ENCODE data around the gene NEDD4.
"Not testable (repeated sequence)": the region's sequence is repeated elsewhere in the genome, so short reads cannot be mapped to it uniquely, and the experiment has no call there.

NEDD4 gene

GRCh38 chr15:55977231-55977630 lies 16.2 kb downstream of the NEDD4 start:
- Histone ChIP-seq H3K4me1 (ENCODE audit: control insufficient read depth, insufficient read depth, low read length) (no peaks in the 10 kb centered on the region), H3K4me3 (ENCODE audit: low read length) (no peak overlapping the region), H3K9me3 (ENCODE audit: control insufficient read depth, low read length) (no peaks in the 10 kb centered on the region), H3K27me3 (ENCODE audit: control insufficient read depth, insufficient read depth, low read length) (no peaks in the 10 kb centered on the region), H3K9ac (ENCODE audit: low read length) (no peak overlapping the region), H3K36me3 (ENCODE audit: control insufficient read depth, insufficient read depth, low read length) (no peaks in the 10 kb centered on the region)

GRCh38 chr15:55970286-55970685 lies 23.1 kb downstream of the NEDD4 start:
- H3K4me1 ChIP-seq (ENCODE audit: control insufficient read depth, insufficient read depth, low read length) = no peaks in the 10 kb centered on the region
- no peaks in the 10 kb centered on the region for H3K9me3 ChIP-seq (ENCODE audit: control insufficient read depth, low read length)
- no peak overlapping the region for H3K4me3 ChIP-seq (ENCODE audit: low read length)
- H3K36me3 ChIP-seq (ENCODE audit: control insufficient read depth, insufficient read depth, low read length) = no peaks in the 10 kb centered on the region
- no peaks in the 10 kb centered on the region for H3K27me3 ChIP-seq (ENCODE audit: control insufficient read depth, insufficient read depth, low read length)
- no peak overlapping the region for H3K9ac ChIP-seq (ENCODE audit: low read length)

DNA sequence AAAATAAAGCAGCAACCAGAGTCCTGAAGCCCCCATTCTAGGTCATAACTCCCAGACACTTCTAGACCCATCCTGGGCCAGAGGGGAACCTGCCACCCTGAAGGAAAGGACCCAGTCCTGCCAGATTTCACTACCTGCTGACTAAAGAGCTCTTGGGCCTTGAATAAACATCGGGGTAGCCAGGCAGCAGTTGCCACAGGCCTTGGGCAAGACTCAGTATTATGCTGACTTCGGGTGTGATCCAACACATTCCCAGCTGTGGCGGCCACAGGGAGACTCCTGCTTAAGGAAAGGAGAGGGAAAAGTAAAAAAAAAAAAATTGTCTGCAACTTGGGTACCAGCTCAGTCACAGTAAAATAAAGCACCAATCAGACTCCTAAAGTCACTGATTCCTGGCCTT lies 23.8 kb downstream of the NEDD4 start:
- Histone ChIP-seq H3K9ac (ENCODE audit: low read length) (no peak overlapping the region), H3K36me3 (ENCODE audit: control insufficient read depth, insufficient read depth, low read length) (no peaks in the 10 kb centered on the region), H3K4me3 (ENCODE audit: low read length) (no peak overlapping the region), H3K27me3 (ENCODE audit: control insufficient read depth, insufficient read depth, low read length) (no peaks in the 10 kb centered on the region), H3K9me3 (ENCODE audit: control insufficient read depth, low read length) (no peaks in the 10 kb centered on the region), H3K4me1 (ENCODE audit: control insufficient read depth, insufficient read depth, low read length) (no peaks in the 10 kb centered on the region)

DNA sequence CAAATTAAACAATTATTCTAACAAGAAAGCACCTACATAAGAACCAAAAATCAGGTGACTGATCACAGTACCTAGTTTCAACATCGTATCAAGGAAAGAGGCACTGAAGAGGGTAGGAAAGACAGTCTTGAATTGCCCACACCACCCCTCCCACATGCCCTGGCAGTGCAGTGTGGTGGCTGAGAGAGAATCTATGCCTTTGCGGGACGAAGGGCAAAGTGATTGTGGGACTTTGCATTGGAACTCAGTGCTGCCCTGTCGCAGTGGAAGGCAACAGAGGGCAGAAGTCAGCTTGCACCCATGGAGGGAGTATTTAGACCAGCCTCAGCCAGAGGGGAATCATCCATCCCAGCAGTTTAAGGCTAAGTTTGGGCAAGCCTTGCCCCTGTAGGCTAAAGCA lies 24.5 kb downstream of the NEDD4 start:
- no peaks in the 10 kb centered on the region for H3K27me3 ChIP-seq (ENCODE audit: control insufficient read depth, insufficient read depth, low read length)
- no peak overlapping the region for H3K9ac ChIP-seq (ENCODE audit: low read length)
- H3K36me3 ChIP-seq (ENCODE audit: control insufficient read depth, insufficient read depth, low read length) = no peaks in the 10 kb centered on the region
- no peak overlapping the region for H3K4me3 ChIP-seq (ENCODE audit: low read length)
- H3K9me3 ChIP-seq (ENCODE audit: control insufficient read depth, low read length) = no peaks in the 10 kb centered on the region
- H3K4me1 ChIP-seq (ENCODE audit: control insufficient read depth, insufficient read depth, low read length) = no peaks in the 10 kb centered on the region

GRCh38 chr15:55965091-55965490 lies 28.3 kb downstream of the NEDD4 start:
- Histone ChIP-seq H3K27me3 (ENCODE audit: control insufficient read depth, insufficient read depth, low read length) (no peaks in the 10 kb centered on the region), H3K36me3 (ENCODE audit: control insufficient read depth, insufficient read depth, low read length) (no peaks in the 10 kb centered on the region), H3K9me3 (ENCODE audit: control insufficient read depth, low read length) (no peaks in the 10 kb centered on the region), H3K4me1 (ENCODE audit: control insufficient read depth, insufficient read depth, low read length) (no peaks in the 10 kb centered on the region), H3K9ac (ENCODE audit: low read length) (no peak overlapping the region), H3K4me3 (ENCODE audit: low read length) (no peak overlapping the region)

DNA sequence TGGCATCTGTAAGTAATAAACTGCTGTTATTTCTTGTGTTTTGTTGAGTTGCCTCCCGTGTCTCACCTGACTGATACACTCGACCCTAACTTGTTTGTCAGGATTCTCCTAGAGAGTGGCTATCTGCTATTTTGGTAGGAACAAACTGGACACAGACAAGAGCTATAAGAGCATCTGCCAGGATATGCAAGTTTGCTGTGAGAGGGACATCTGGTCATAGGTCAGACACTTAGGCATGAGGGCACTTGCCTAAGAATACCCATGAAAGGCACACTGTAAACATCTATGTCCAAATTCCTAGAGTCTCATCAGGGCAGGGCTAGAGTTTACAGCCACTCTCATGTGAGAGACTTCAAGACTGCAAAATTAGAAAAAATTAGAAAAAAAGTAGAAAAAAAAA lies 32.5 kb downstream of the NEDD4 start:
- Histone ChIP-seq H3K9ac (ENCODE audit: low read length) (no peak overlapping the region), H3K4me1 (ENCODE audit: control insufficient read depth, insufficient read depth, low read length) (no peaks in the 10 kb centered on the region), H3K9me3 (ENCODE audit: control insufficient read depth, low read length) (no peaks in the 10 kb centered on the region), H3K27me3 (ENCODE audit: control insufficient read depth, insufficient read depth, low read length) (no peaks in the 10 kb centered on the region), H3K36me3 (ENCODE audit: control insufficient read depth, insufficient read depth, low read length) (no peaks in the 10 kb centered on the region), H3K4me3 (ENCODE audit: low read length) (no peak overlapping the region)

DNA sequence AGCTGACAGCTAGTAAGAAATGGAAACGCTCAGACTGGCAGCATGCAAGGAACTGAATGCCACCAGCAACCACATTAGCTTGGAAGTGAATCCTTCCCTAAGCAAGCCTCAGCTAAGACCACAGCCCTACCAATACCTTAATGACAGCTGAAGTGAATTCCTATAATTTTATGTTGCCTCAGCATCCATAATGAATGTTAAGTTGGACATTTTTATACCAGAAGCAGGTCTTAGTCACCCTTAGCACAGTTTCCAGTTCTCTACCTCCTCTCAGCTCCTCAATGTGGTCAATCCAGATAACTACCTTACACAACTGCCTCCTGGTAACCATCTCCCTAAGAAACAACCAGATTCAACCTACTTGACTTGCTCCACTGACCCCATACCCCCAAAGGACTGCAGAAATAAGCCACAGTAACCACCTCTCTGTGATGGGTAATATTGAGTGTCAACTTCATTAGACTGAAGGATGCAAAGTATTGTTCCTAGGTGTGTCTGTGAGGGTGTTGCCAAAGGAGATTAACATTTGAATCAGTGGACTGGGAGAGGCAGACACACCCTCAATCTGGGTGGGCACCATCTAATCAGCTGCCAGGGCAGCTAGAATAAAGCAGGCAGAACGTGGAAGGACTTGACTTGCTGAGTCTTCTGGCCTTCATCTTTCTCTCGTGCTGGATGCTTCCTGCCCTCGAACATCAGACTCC lies 33.5 kb downstream of the NEDD4 start:
- Histone ChIP-seq H3K4me1 (ENCODE audit: control insufficient read depth, insufficient read depth, low read length) (no peaks in the 10 kb centered on the region), H3K36me3 (ENCODE audit: control insufficient read depth, insufficient read depth, low read length) (no peaks in the 10 kb centered on the region), H3K27me3 (ENCODE audit: control insufficient read depth, insufficient read depth, low read length) (no peaks in the 10 kb centered on the region), H3K9ac (ENCODE audit: low read length) (no peak overlapping the region), H3K9me3 (ENCODE audit: control insufficient read depth, low read length) (no peaks in the 10 kb centered on the region), H3K4me3 (ENCODE audit: low read length) (no peak overlapping the region)

- Histone ChIP-seq H3K9ac (ENCODE audit: low read length) (no peak overlapping the region), H3K4me3 (ENCODE audit: low read length) (no peak overlapping the region), H3K9me3 (ENCODE audit: control insufficient read depth, low read length) (no peaks in the 10 kb centered on the region)
Measured at GRCh38 chr15:55958349-55958748, 35.1 kb downstream of the NEDD4 start.

GRCh38 chr15:55954862-55955605 lies 38.4 kb downstream of the NEDD4 start:
- Histone ChIP-seq H3K36me3 (ENCODE audit: control insufficient read depth, insufficient read depth, low read length) (no peaks in the 10 kb centered on the region), H3K9me3 (ENCODE audit: control insufficient read depth, low read length) (no peaks in the 10 kb centered on the region), H3K4me3 (ENCODE audit: low read length) (no peak overlapping the region), H3K4me1 (ENCODE audit: control insufficient read depth, insufficient read depth, low read length) (no peaks in the 10 kb centered on the region), H3K9ac (ENCODE audit: low read length) (no peak overlapping the region), H3K27me3 (ENCODE audit: control insufficient read depth, insufficient read depth, low read length) (no peaks in the 10 kb centered on the region)

More at GRCh38 chr15:55958349-55958748, 35.1 kb downstream of the NEDD4 start:
- H3K4me1 ChIP-seq (ENCODE audit: control insufficient read depth, insufficient read depth, low read length) = no peaks in the 10 kb centered on the region
- no peaks in the 10 kb centered on the region for H3K36me3 ChIP-seq (ENCODE audit: control insufficient read depth, insufficient read depth, low read length)
- no peaks in the 10 kb centered on the region for H3K27me3 ChIP-seq (ENCODE audit: control insufficient read depth, insufficient read depth, low read length)

DNA sequence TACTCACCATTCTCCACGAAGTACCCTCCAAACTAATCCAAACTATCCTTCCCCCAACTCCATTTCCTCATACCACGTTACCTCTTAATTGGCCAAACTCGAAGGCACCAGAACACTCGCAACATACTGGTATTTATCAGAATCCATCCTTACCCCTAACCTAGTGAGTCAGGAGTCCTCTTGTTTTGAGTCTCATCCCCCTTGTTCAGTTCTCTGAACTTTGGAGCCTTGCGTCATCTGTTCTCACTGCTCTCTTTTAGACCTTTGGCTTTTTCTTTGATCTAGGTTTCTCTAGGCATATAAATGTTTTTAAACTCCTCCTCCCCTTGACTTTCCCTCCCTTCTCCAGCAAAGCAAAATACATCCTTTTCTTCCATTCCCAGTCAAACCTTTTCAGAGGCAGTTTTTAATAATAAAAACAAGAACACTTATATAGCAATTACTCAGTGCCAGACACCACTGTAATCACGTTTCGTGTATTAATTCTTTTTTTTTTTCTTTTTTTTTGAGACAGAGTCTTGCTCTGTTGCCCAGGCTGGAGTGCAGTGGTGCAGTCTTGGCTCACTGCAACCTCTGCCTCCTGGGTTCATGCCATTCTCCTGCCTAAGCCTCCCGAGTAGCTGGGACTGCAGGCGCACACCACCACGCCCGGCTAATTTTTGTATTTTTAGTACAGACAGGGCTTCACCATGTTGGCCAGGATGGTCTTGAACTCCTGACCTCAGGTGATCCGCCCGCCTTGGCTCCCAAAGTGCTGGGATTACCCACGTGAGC lies 40.7 kb downstream of the NEDD4 start:
- not testable (repeated sequence) for H3K9me3 ChIP-seq (ENCODE audit: control insufficient read depth, low read length); H3K4me1 ChIP-seq (ENCODE audit: control insufficient read depth, insufficient read depth, low read length); H3K9ac ChIP-seq (ENCODE audit: low read length); H3K27me3 ChIP-seq (ENCODE audit: control insufficient read depth, insufficient read depth, low read length); H3K4me3 ChIP-seq (ENCODE audit: low read length); H3K36me3 ChIP-seq (ENCODE audit: control insufficient read depth, insufficient read depth, low read length)

- H3K36me3 ChIP-seq (ENCODE audit: control insufficient read depth, insufficient read depth, low read length); H3K4me3 ChIP-seq (ENCODE audit: low read length): not testable (repeated sequence)
Measured at GRCh38 chr15:55944606-55945005, 48.8 kb downstream of the NEDD4 start.

DNA sequence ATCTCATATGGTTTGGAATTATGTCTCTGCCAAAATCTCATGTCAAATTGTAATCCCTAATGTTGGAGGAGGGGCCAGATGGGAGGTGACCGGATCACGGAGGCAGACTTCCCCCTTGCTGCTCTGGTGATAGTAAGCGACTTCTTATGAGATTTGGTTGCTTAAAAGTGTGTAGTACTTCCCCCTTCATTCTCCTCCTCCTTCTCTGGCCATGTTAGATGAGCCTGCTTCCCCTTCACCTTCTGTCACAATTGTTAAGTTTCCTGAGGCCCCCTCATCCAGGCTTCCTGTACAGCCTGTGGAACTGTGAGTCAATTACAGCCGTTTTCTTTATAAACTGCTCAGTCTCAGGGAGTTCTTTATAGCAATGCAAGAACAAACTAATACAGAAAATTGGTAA lies 51.1 kb downstream of the NEDD4 start:
- no peaks in the 10 kb centered on the region for H3K4me1 ChIP-seq (ENCODE audit: control insufficient read depth, insufficient read depth, low read length)
- H3K9me3 ChIP-seq (ENCODE audit: control insufficient read depth, low read length) = no peaks in the 10 kb centered on the region
- H3K27me3 ChIP-seq (ENCODE audit: control insufficient read depth, insufficient read depth, low read length) = no peaks in the 10 kb centered on the region
- H3K9ac ChIP-seq (ENCODE audit: low read length) = no peak overlapping the region
- no peaks in the 10 kb centered on the region for H3K36me3 ChIP-seq (ENCODE audit: control insufficient read depth, insufficient read depth, low read length)
- no peak overlapping the region for H3K4me3 ChIP-seq (ENCODE audit: low read length)

More at GRCh38 chr15:55944606-55945005, 48.8 kb downstream of the NEDD4 start:
- not testable (repeated sequence) for H3K27me3 ChIP-seq (ENCODE audit: control insufficient read depth, insufficient read depth, low read length); H3K4me1 ChIP-seq (ENCODE audit: control insufficient read depth, insufficient read depth, low read length); H3K9me3 ChIP-seq (ENCODE audit: control insufficient read depth, low read length); H3K9ac ChIP-seq (ENCODE audit: low read length)
